SK-N-SH (cell line): ENCODE measurements around the gene PLSCR3. TPM values are rescaled to one million over a fixed set of nuclear protein-coding genes. Genes with fewer than 3 reads are reported as not detected.

Experiments used
- CTCF ChIA-PET: fragments of 300-600, 350-600 bp; formaldehyde crosslinking; extraction: SDS; loops from one replicate; lab custom pipeline; 2021; lab: Yijun Ruan, JAX
- POLR2A ChIA-PET: fragments of 350-600 bp; sonication (Branson Sonifier 250); formaldehyde crosslinking; extraction: SDS; loops from one replicate; lab custom pipeline; 2020; ENCODE audit warnings: antibody characterized with exemption, inconsistent platforms; lab: Yijun Ruan, JAX
- DNase-seq: peaks from one replicate; pipeline ENCODE4 v3.0.0; 2012
- H2AFZ ChIP-seq: fragments of 200-600 bp; sonication (generic); 2 replicates; pipeline ENCODE4 v1.8.1; 2016; ENCODE audit warnings: antibody characterized with exemption, mild to moderate bottlenecking, low read depth
- H3F3A ChIP-seq: fragments of 200-600 bp; sonication (generic); replicated peaks from 2 replicates; pipeline ENCODE3; 2016; ENCODE audit warnings: antibody characterized with exemption, mild to moderate bottlenecking; ENCODE audit not compliant: insufficient read depth
- H3K27ac ChIP-seq, 2 experiments: fragments of 200-500 bp in 1 of 2; fragments of 200-600 bp in 1 of 2; sonication (Bioruptor generic) in 1 of 2; sonication (generic), shearing (Covaris generic) in 1 of 2; 2 replicates each; pipeline versions ENCODE4 v1.5.1 to v1.6.1; 2014 to 2016; ENCODE audit warnings: low read depth in 2 of 2, inconsistent platforms in 1 of 2, low read length in 1 of 2, mild to moderate bottlenecking in 1 of 2, mixed read lengths in 1 of 2
- H3K27me3 ChIP-seq: fragments of 200-600 bp; sonication (generic), shearing (Covaris generic); 2 replicates; pipeline ENCODE4 v1.6.1; 2016; ENCODE audit warnings: mixed run types; ENCODE audit not compliant: insufficient read depth
- H3K36me3 ChIP-seq, 2 experiments: fragments of 200-500 bp in 1 of 2; fragments of 200-600 bp in 1 of 2; sonication (Bioruptor generic) in 1 of 2; sonication (generic) in 1 of 2; replicated peaks in 1 of 2; 2 replicates each; pipeline versions ENCODE3 to v1.5.1; 2014 to 2016; ENCODE audit warnings: low read length in 1 of 2, mild to moderate bottlenecking in 1 of 2; ENCODE audit not compliant: insufficient read depth in 2 of 2, control insufficient read depth in 1 of 2
- H3K4me1 ChIP-seq, 2 experiments: fragments of 200-500 bp in 1 of 2; fragments of 200-600 bp in 1 of 2; sonication (Bioruptor generic) in 1 of 2; sonication (generic), shearing (Covaris generic) in 1 of 2; 2 replicates each; pipeline versions ENCODE4 v1.5.1 to v1.6.1; 2014 to 2016; ENCODE audit warnings: low read depth in 1 of 2, low read length in 1 of 2, mixed run types in 1 of 2; ENCODE audit not compliant: insufficient read depth in 2 of 2, control insufficient read depth in 1 of 2
- H3K4me2 ChIP-seq: fragments of 200-600 bp; sonication (generic), shearing (Covaris generic); 2 replicates; pipeline ENCODE4 v1.6.1; 2017; ENCODE audit warnings: mixed run types
- H3K4me3 ChIP-seq, 2 experiments: fragments of 200-500 bp in 1 of 2; fragments of 200-600 bp in 1 of 2; sonication (Bioruptor generic) in 1 of 2; sonication (generic), shearing (Covaris generic) in 1 of 2; 2 replicates each; pipeline versions ENCODE4 v1.5.1 to v1.8.1; 2014 to 2016; ENCODE audit warnings: low read depth in 2 of 2, inconsistent platforms in 1 of 2, low read length in 1 of 2, mild to moderate bottlenecking in 1 of 2, mixed read lengths in 1 of 2, moderate library complexity in 1 of 2
- H3K79me2 ChIP-seq: fragments of 200-600 bp; sonication (generic); 2 replicates; pipeline ENCODE4 v1.8.1; 2017; ENCODE audit warnings: mild to moderate bottlenecking; ENCODE audit not compliant: insufficient read depth
- H3K9ac ChIP-seq: fragments of 200-600 bp; sonication (generic); 2 replicates; pipeline ENCODE4 v1.6.1; 2017; ENCODE audit warnings: mixed run types
- H3K9me2 ChIP-seq: fragments of 200-600 bp; sonication (generic); 2 replicates; pipeline ENCODE4 v1.6.1; 2017; ENCODE audit warnings: mixed run types
- H3K9me3 ChIP-seq: fragments of 200-600 bp; sonication (generic); 2 replicates; pipeline ENCODE4 v1.6.1; 2017; ENCODE audit warnings: mixed run types, mild to moderate bottlenecking, moderate library complexity
- H4K20me1 ChIP-seq: fragments of 200-600 bp; sonication (generic); 2 replicates; pipeline ENCODE4 v1.6.1; 2017; ENCODE audit warnings: mild to moderate bottlenecking, mixed run types; ENCODE audit not compliant: insufficient read depth
- CHD2 ChIP-seq: fragments of 150-350 bp; IDR thresholded peaks from 2 replicates; pipeline ENCODE4 v1.6.1; 2018; ENCODE audit warnings: low read length; ENCODE audit not compliant: partially characterized antibody
- ELF1 ChIP-seq: IDR thresholded peaks from 2 replicates; pipeline ENCODE4 v1.4.0; 2012
- EP300 ChIP-seq, 2 experiments: IDR thresholded peaks; 2 replicates each; pipeline versions ENCODE4 v1.4.0 to v1.6.1; 2012; ENCODE audit warnings: borderline replicate concordance in 1 of 2, low read depth in 1 of 2, low read length in 1 of 2
- FOSL2 ChIP-seq: IDR thresholded peaks from 2 replicates; pipeline ENCODE4 v1.4.0; 2012; ENCODE audit warnings: low read depth, mild to moderate bottlenecking, moderate library complexity, borderline replicate concordance
- FOXM1 ChIP-seq: IDR thresholded peaks from 2 replicates; pipeline ENCODE4 v1.4.0; 2012; ENCODE audit warnings: low read depth, mild to moderate bottlenecking
- JUND ChIP-seq: IDR thresholded peaks from 2 replicates; pipeline ENCODE4 v1.4.0; 2012
- MEF2A ChIP-seq: IDR thresholded peaks from 2 replicates; pipeline ENCODE4 v1.4.0; 2012; ENCODE audit warnings: low read depth, borderline replicate concordance
- MXI1 ChIP-seq: IDR thresholded peaks from 2 replicates; pipeline ENCODE4 v1.6.1; 2012; ENCODE audit warnings: mild to moderate bottlenecking, low read depth, low read length, improper control_type of control experiment
- NFIC ChIP-seq: IDR thresholded peaks from 2 replicates; pipeline ENCODE4 v1.4.0; 2012; ENCODE audit warnings: borderline replicate concordance
- NRF1 ChIP-seq: IDR thresholded peaks from 2 replicates; pipeline ENCODE4 v1.6.1; 2012; ENCODE audit warnings: low read depth, mild to moderate bottlenecking, low read length
- POLR2AphosphoS5 ChIP-seq: IDR thresholded peaks from 2 replicates; pipeline ENCODE4 v1.6.1; 2012; ENCODE audit warnings: low read depth, low read length
- RAD21 ChIP-seq: IDR thresholded peaks from 2 replicates; pipeline ENCODE4 v1.6.1; 2012; ENCODE audit warnings: mild to moderate bottlenecking, low read length
- RFX5 ChIP-seq: IDR thresholded peaks from 2 replicates; pipeline ENCODE4 v1.6.1; 2012; ENCODE audit warnings: mild to moderate bottlenecking, improper control_type of control experiment, low read length
- RXRA ChIP-seq: IDR thresholded peaks from 2 replicates; pipeline ENCODE4 v1.4.0; 2012; ENCODE audit warnings: low read depth, mild to moderate bottlenecking, borderline replicate concordance
- WGBS: methylation state at CpG from one replicate; pipeline ENCODE4 v1.1.6; 2017; ENCODE audit warnings: low lambda C conversion rate; 5-methylcytosine and 5-hydroxymethylcytosine counted together
- polyA plus RNA-seq, 3 experiments: library from polyadenylated mRNA; depleted of rRNA; stranded (reverse); fragments of >200 nt; gene quantifications; 2 replicates each; pipeline ENCODE4 v1.2.3, GENCODE V29; 2012
- TF ChIP-seq, protein P1 (sequence below): IDR thresholded peaks from 2 replicates; pipeline ENCODE4; 2012
- TF ChIP-seq, protein P2 (sequence below): fragments of 200-600 bp; sonication (generic); IDR thresholded peaks from 2 replicates; pipeline ENCODE4 v1.6.1; 2017; ENCODE audit warnings: antibody characterized with exemption, mild to moderate bottlenecking, moderate library complexity
- TF ChIP-seq, protein P3 (sequence below): IDR thresholded peaks from 2 replicates; pipeline ENCODE4 v1.6.1; 2012; ENCODE audit warnings: mild to moderate bottlenecking, low read depth, low read length, moderate library complexity

The PLSCR3 gene
- polyA plus RNA-seq, 1 of the 3 experiments (the other 2 are of a cell fraction): 95.0 TPM

DNA sequence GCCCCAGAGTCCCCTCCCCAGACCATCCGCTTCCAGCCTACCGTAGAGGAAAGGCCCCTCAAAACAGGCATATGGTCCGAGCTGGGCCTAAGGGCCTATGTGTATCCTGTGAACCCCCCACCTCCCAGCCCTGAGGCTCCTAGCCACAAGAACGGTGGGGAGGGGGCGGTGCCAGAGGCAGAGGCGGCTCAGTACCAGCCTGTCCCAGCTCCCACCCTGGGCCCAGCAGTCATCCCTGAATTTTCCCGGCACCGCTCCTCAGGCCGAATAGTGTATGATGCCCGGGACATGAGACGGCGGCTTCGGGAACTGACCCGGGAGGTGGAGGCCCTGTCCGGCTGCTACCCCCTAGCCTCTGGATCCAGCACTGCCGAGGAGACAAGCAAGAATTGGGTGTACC, 26.9 kb upstream of the PLSCR3 start:
- Histone ChIP-seq H3K4me3 (no peak overlapping the region), H3K27me3 (no peaks in the 10 kb centered on the region), H2AFZ (no peak overlapping the region), H3K9me3 (no peaks in the 10 kb centered on the region), H3K9me2 (no peaks in the 10 kb centered on the region), H4K20me1 (no peaks in the 10 kb centered on the region), H3K79me2 (no peaks in the 10 kb centered on the region), H3K27ac (no peak overlapping the region), H3K4me2 (no peak overlapping the region), H3K4me1 (no peaks in the 10 kb centered on the region; a peak in 1 of 4 replicates), H3F3A (no peaks in the 10 kb centered on the region), H3K9ac (no peak overlapping the region), H3K36me3 (peaks cover 0 to 12% of the 10 kb centered on the region in 2 experiments)
- TF ChIP-seq RFX5: no peak
- no peak for TF ChIP-seq FOSL2
- TF ChIP-seq, protein P1, sequence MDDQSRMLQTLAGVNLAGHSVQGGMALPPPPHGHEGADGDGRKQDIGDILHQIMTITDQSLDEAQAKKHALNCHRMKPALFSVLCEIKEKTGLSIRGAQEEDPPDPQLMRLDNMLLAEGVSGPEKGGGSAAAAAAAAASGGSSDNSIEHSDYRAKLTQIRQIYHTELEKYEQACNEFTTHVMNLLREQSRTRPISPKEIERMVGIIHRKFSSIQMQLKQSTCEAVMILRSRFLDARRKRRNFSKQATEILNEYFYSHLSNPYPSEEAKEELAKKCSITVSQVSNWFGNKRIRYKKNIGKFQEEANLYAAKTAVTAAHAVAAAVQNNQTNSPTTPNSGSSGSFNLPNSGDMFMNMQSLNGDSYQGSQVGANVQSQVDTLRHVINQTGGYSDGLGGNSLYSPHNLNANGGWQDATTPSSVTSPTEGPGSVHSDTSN: no peak
- TF ChIP-seq POLR2AphosphoS5: no peak
- no peak for TF ChIP-seq RAD21
- no peak for TF ChIP-seq MEF2A
- TF ChIP-seq JUND: no peak
- no peak for TF ChIP-seq EP300 (IDR thresholded peaks at IDR 0.05; ENCODE audit: borderline replicate concordance in 1 of 2, low read depth in 1 of 2, low read length in 1 of 2)
- no peak for TF ChIP-seq ELF1
- no peak for TF ChIP-seq RXRA
- no peak for TF ChIP-seq FOXM1
- no peak for TF ChIP-seq NFIC
- TF ChIP-seq NRF1: no peak
- TF ChIP-seq, protein P2, sequence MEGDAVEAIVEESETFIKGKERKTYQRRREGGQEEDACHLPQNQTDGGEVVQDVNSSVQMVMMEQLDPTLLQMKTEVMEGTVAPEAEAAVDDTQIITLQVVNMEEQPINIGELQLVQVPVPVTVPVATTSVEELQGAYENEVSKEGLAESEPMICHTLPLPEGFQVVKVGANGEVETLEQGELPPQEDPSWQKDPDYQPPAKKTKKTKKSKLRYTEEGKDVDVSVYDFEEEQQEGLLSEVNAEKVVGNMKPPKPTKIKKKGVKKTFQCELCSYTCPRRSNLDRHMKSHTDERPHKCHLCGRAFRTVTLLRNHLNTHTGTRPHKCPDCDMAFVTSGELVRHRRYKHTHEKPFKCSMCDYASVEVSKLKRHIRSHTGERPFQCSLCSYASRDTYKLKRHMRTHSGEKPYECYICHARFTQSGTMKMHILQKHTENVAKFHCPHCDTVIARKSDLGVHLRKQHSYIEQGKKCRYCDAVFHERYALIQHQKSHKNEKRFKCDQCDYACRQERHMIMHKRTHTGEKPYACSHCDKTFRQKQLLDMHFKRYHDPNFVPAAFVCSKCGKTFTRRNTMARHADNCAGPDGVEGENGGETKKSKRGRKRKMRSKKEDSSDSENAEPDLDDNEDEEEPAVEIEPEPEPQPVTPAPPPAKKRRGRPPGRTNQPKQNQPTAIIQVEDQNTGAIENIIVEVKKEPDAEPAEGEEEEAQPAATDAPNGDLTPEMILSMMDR: no peak
- no peak for TF ChIP-seq MXI1
- TF ChIP-seq, protein P3, sequence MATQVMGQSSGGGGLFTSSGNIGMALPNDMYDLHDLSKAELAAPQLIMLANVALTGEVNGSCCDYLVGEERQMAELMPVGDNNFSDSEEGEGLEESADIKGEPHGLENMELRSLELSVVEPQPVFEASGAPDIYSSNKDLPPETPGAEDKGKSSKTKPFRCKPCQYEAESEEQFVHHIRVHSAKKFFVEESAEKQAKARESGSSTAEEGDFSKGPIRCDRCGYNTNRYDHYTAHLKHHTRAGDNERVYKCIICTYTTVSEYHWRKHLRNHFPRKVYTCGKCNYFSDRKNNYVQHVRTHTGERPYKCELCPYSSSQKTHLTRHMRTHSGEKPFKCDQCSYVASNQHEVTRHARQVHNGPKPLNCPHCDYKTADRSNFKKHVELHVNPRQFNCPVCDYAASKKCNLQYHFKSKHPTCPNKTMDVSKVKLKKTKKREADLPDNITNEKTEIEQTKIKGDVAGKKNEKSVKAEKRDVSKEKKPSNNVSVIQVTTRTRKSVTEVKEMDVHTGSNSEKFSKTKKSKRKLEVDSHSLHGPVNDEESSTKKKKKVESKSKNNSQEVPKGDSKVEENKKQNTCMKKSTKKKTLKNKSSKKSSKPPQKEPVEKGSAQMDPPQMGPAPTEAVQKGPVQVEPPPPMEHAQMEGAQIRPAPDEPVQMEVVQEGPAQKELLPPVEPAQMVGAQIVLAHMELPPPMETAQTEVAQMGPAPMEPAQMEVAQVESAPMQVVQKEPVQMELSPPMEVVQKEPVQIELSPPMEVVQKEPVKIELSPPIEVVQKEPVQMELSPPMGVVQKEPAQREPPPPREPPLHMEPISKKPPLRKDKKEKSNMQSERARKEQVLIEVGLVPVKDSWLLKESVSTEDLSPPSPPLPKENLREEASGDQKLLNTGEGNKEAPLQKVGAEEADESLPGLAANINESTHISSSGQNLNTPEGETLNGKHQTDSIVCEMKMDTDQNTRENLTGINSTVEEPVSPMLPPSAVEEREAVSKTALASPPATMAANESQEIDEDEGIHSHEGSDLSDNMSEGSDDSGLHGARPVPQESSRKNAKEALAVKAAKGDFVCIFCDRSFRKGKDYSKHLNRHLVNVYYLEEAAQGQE: no peak
- TF ChIP-seq CHD2: no peak
- no peak for DNase-seq
- POLR2A ChIA-PET: interaction anchor here (0.6 to 0.8 kb wide), 2 partner anchors 17 to 115 kb away, joined by 4 to 6 read pairs; partner anchors contain the start of gene TMEM256
- 98% methylated on average over 16 of the region's 16 CpGs for WGBS
- CTCF ChIA-PET: interaction anchor here (1.2 to 1.4 kb wide), 3 partner anchors 11 to 18 kb away, joined by 3 to 6 read pairs (median 5); partner anchors contain the start of gene FGF11
